ENCODE results near the gene UBE2V1.
A peak's percentile ranks its signal among the peaks of the same experiment; 100 is the strongest.
"Not testable (repeated sequence)": the region's sequence is repeated elsewhere in the genome, so short reads cannot be mapped to it uniquely, and the experiment has no call there.

Gene UBE2V1

GRCh38 chr20:50092436-50092835 is 20.5 kb downstream of the UBE2V1 start:
- Histone ChIP-seq H3K4me3 (ENCODE audit: insufficient read length, low read depth) (no peak overlapping the region), H3K36me3 (ENCODE audit: insufficient read depth, insufficient read length, low read length) (peaks cover 71% of the 10 kb centered on the region), H3K27me3 (ENCODE audit: insufficient read depth, insufficient read length) (no peaks in the 10 kb centered on the region), H3K9ac (ENCODE audit: insufficient read length, low read depth) (no peak overlapping the region), H3K9me3 (ENCODE audit: insufficient read depth, low read length) (no peaks in the 10 kb centered on the region), H3K4me1 (ENCODE audit: insufficient read depth, insufficient read length) (peaks cover 3% of the 10 kb centered on the region)
- DNase-seq (ENCODE audit: low read depth, low spot score): no peak
- TF ChIP-seq YY1 (IDR thresholded peaks at IDR 0.05; ENCODE audit: insufficient read depth, insufficient read length) (no peak), ZNF274 (IDR thresholded peaks at IDR 0.05; ENCODE audit: low read depth, low read length) (no peak), SUZ12 (IDR thresholded peaks at IDR 0.05; ENCODE audit: extremely low read depth, insufficient read depth, insufficient read length) (no peak)

GRCh38 chr20:50089787-50090177 is 23.2 kb downstream of the UBE2V1 start:
- Histone ChIP-seq H3K9me3 (ENCODE audit: insufficient read depth, low read length) (no peaks in the 10 kb centered on the region), H3K9ac (ENCODE audit: insufficient read length, low read depth) (no peak overlapping the region), H3K27me3 (ENCODE audit: insufficient read depth, insufficient read length) (no peaks in the 10 kb centered on the region), H3K36me3 (ENCODE audit: insufficient read depth, insufficient read length, low read length) (peaks cover 48% of the 10 kb centered on the region), H3K4me1 (ENCODE audit: insufficient read depth, insufficient read length) (peaks cover 3% of the 10 kb centered on the region), H3K4me3 (ENCODE audit: insufficient read length, low read depth) (no peak overlapping the region)
- TF ChIP-seq ZNF274 (IDR thresholded peaks at IDR 0.05; ENCODE audit: low read depth, low read length) (no peak), YY1 (IDR thresholded peaks at IDR 0.05; ENCODE audit: insufficient read depth, insufficient read length) (no peak), SUZ12 (IDR thresholded peaks at IDR 0.05; ENCODE audit: extremely low read depth, insufficient read depth, insufficient read length) (no peak)
- DNase-seq (ENCODE audit: low read depth, low spot score): no peak

- no peak overlapping the region for H3K4me3 ChIP-seq (ENCODE audit: insufficient read length, low read depth)
- no peaks in the 10 kb centered on the region for H3K9me3 ChIP-seq (ENCODE audit: insufficient read depth, low read length)
- H3K36me3 ChIP-seq (ENCODE audit: insufficient read depth, insufficient read length, low read length): peaks cover 45% of the 10 kb centered on the region
- TF ChIP-seq SUZ12 (IDR thresholded peaks at IDR 0.05; ENCODE audit: extremely low read depth, insufficient read depth, insufficient read length) (no peak), YY1 (IDR thresholded peaks at IDR 0.05; ENCODE audit: insufficient read depth, insufficient read length) (no peak)
- no peak for DNase-seq (ENCODE audit: low read depth, low spot score)
- H3K9ac ChIP-seq (ENCODE audit: insufficient read length, low read depth): no peak overlapping the region
- H3K27me3 ChIP-seq (ENCODE audit: insufficient read depth, insufficient read length): no peaks in the 10 kb centered on the region
- peaks cover 3% of the 10 kb centered on the region for H3K4me1 ChIP-seq (ENCODE audit: insufficient read depth, insufficient read length)
These were observed 23.7 kb downstream of the UBE2V1 start for GRCh38 chr20:50089140-50089786.

- peaks cover 47% of the 10 kb centered on the region for H3K36me3 ChIP-seq (ENCODE audit: insufficient read depth, insufficient read length, low read length)
- no peak overlapping the region for H3K4me3 ChIP-seq (ENCODE audit: insufficient read length, low read depth)
- DNase-seq (ENCODE audit: low read depth, low spot score): no peak
- H3K9ac ChIP-seq (ENCODE audit: insufficient read length, low read depth): no peak overlapping the region
- no peaks in the 10 kb centered on the region for H3K27me3 ChIP-seq (ENCODE audit: insufficient read depth, insufficient read length)
- TF ChIP-seq ZNF274 (IDR thresholded peaks at IDR 0.05; ENCODE audit: low read depth, low read length) (no peak), YY1 (IDR thresholded peaks at IDR 0.05; ENCODE audit: insufficient read depth, insufficient read length) (no peak), SUZ12 (IDR thresholded peaks at IDR 0.05; ENCODE audit: extremely low read depth, insufficient read depth, insufficient read length) (no peak)
- peaks cover 3% of the 10 kb centered on the region for H3K4me1 ChIP-seq (ENCODE audit: insufficient read depth, insufficient read length)
- no peaks in the 10 kb centered on the region for H3K9me3 ChIP-seq (ENCODE audit: insufficient read depth, low read length)
These were observed 24.9 kb downstream of the UBE2V1 start for GRCh38 chr20:50088022-50088421.

- peak; percentile 48 for DNase-seq (ENCODE audit: low read depth, low spot score)
- Histone ChIP-seq H3K27me3 (ENCODE audit: insufficient read depth, insufficient read length) (no peaks in the 10 kb centered on the region), H3K36me3 (ENCODE audit: insufficient read depth, insufficient read length, low read length) (peaks cover 60% of the 10 kb centered on the region), H3K4me1 (ENCODE audit: insufficient read depth, insufficient read length) (peaks cover 3% of the 10 kb centered on the region), H3K9ac (ENCODE audit: insufficient read length, low read depth) (no peak overlapping the region), H3K4me3 (ENCODE audit: insufficient read length, low read depth) (no peak overlapping the region), H3K9me3 (ENCODE audit: insufficient read depth, low read length) (no peaks in the 10 kb centered on the region)
- TF ChIP-seq ZNF274 (IDR thresholded peaks at IDR 0.05; ENCODE audit: low read depth, low read length) (no peak), YY1 (IDR thresholded peaks at IDR 0.05; ENCODE audit: insufficient read depth, insufficient read length) (no peak)
These were observed 27.2 kb downstream of the UBE2V1 start for GRCh38 chr20:50085481-50086365.

- no peak for DNase-seq (ENCODE audit: low read depth, low spot score)
- Histone ChIP-seq H3K9ac (ENCODE audit: insufficient read length, low read depth) (no peak overlapping the region), H3K27me3 (ENCODE audit: insufficient read depth, insufficient read length) (no peaks in the 10 kb centered on the region), H3K4me1 (ENCODE audit: insufficient read depth, insufficient read length) (peaks cover 3% of the 10 kb centered on the region), H3K4me3 (ENCODE audit: insufficient read length, low read depth) (no peak overlapping the region), H3K9me3 (ENCODE audit: insufficient read depth, low read length) (no peaks in the 10 kb centered on the region), H3K36me3 (ENCODE audit: insufficient read depth, insufficient read length, low read length) (peaks cover 60% of the 10 kb centered on the region)
- TF ChIP-seq YY1 (IDR thresholded peaks at IDR 0.05; ENCODE audit: insufficient read depth, insufficient read length) (no peak), SUZ12 (IDR thresholded peaks at IDR 0.05; ENCODE audit: extremely low read depth, insufficient read depth, insufficient read length) (no peak)
These were observed 27.8 kb downstream of the UBE2V1 start for GRCh38 chr20:50085146-50085480.

- H3K36me3 ChIP-seq (ENCODE audit: insufficient read depth, insufficient read length, low read length): peaks cover 42% of the 10 kb centered on the region
- H3K9me3 ChIP-seq (ENCODE audit: insufficient read depth, low read length): no peaks in the 10 kb centered on the region
- DNase-seq (ENCODE audit: low read depth, low spot score): no peak
- TF ChIP-seq ZNF274 (IDR thresholded peaks at IDR 0.05; ENCODE audit: low read depth, low read length): no peak
- no peak for TF ChIP-seq SUZ12 (IDR thresholded peaks at IDR 0.05; ENCODE audit: extremely low read depth, insufficient read depth, insufficient read length)
- no peak for TF ChIP-seq YY1 (IDR thresholded peaks at IDR 0.05; ENCODE audit: insufficient read depth, insufficient read length)
- no peak overlapping the region for H3K4me3 ChIP-seq (ENCODE audit: insufficient read length, low read depth)
- peaks cover 3% of the 10 kb centered on the region for H3K4me1 ChIP-seq (ENCODE audit: insufficient read depth, insufficient read length)
- no peaks in the 10 kb centered on the region for H3K27me3 ChIP-seq (ENCODE audit: insufficient read depth, insufficient read length)
- no peak overlapping the region for H3K9ac ChIP-seq (ENCODE audit: insufficient read length, low read depth)
These were observed 29.9 kb downstream of the UBE2V1 start for GRCh38 chr20:50083034-50083433.

GRCh38 chr20:50082056-50082455 is 30.9 kb downstream of the UBE2V1 start:
- H3K36me3 ChIP-seq (ENCODE audit: insufficient read depth, insufficient read length, low read length): peaks cover 37% of the 10 kb centered on the region
- H3K4me3 ChIP-seq (ENCODE audit: insufficient read length, low read depth); H3K4me1 ChIP-seq (ENCODE audit: insufficient read depth, insufficient read length); H3K27me3 ChIP-seq (ENCODE audit: insufficient read depth, insufficient read length); H3K9me3 ChIP-seq (ENCODE audit: insufficient read depth, low read length); H3K9ac ChIP-seq (ENCODE audit: insufficient read length, low read depth); DNase-seq (ENCODE audit: low read depth, low spot score): not testable (repeated sequence)

Measured in NT2/D1 (cell line).